ENCODE data around the gene SLC34A3.

Gene SLC34A3

GRCh38 chr9:137185921-137186320 lies 44.8 kb upstream of the SLC34A3 start:
- Histone ChIP-seq H3K36me3 (replicated peaks) (peaks cover 28% of the 10 kb centered on the region), H3K27me3 (replicated peaks) (no peaks in the 10 kb centered on the region), H3K4me3 (ENCODE audit: low read depth, low read length) (no peak overlapping the region), H3K27ac (no peak overlapping the region)
- no peak for DNase-seq
- no peak for TF ChIP-seq CTCF (IDR thresholded peaks at IDR 0.05; ENCODE audit: low read depth, low read length, missing control alignments)
- in situ Hi-C loops (cut with HindIII; ENCODE audit: low pct_ligation_motif_present, low sequenced_read_pairs), result no loop called here

- Histone ChIP-seq H3K27ac (no peak overlapping the region), H3K36me3 (replicated peaks) (peaks cover 26% of the 10 kb centered on the region), H3K4me3 (ENCODE audit: low read depth, low read length) (no peak overlapping the region), H3K27me3 (replicated peaks) (no peaks in the 10 kb centered on the region)
- DNase-seq, result no peak
- no peak for TF ChIP-seq CTCF (IDR thresholded peaks at IDR 0.05; ENCODE audit: low read depth, low read length, missing control alignments)
- in situ Hi-C loops (cut with HindIII; ENCODE audit: low pct_ligation_motif_present, low sequenced_read_pairs), result no loop called here
Measured at GRCh38 chr9:137186385-137186784, 44.3 kb upstream of the SLC34A3 start.

GRCh38 chr9:137187386-137187785 lies 43.3 kb upstream of the SLC34A3 start:
- no peak for DNase-seq
- no peak for TF ChIP-seq CTCF (IDR thresholded peaks at IDR 0.05; ENCODE audit: low read depth, low read length, missing control alignments)
- Histone ChIP-seq H3K36me3 (replicated peaks) (peaks cover 29% of the 10 kb centered on the region), H3K27me3 (replicated peaks) (no peaks in the 10 kb centered on the region), H3K4me3 (ENCODE audit: low read depth, low read length) (peak overlapping the region; percentile 86), H3K27ac (no peak overlapping the region)
- in situ Hi-C loops (cut with HindIII; ENCODE audit: low pct_ligation_motif_present, low sequenced_read_pairs), result no loop called here

DNA sequence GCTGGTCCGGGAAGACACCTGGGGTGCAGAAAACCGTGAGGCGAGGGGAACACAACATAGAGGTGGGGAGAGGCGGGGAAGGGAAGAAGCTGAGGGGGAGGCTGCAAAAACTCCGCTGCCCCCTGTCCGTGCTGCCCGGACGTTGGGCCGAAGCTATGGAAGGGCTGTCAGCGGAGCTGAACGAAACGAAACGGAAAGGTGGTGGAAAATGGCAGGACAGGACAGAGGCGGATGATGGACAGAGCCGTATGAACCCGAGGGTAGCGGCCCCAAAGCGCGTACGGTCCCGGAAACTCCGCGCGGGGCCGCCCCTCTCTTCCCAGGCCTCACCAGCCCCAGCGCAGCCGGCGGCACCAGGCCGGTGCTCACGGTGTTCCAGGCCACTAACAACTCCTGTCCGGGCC lies 42.6 kb upstream of the SLC34A3 start:
- DNase-seq, result no peak
- in situ Hi-C loops (cut with HindIII; ENCODE audit: low pct_ligation_motif_present, low sequenced_read_pairs), result no loop called here
- TF ChIP-seq CTCF (IDR thresholded peaks at IDR 0.05; ENCODE audit: low read depth, low read length, missing control alignments), result no peak
- no peaks in the 10 kb centered on the region for H3K27me3 ChIP-seq (replicated peaks)
- peak overlapping the region; percentile 98 for H3K27ac ChIP-seq
- peaks cover 22% of the 10 kb centered on the region for H3K36me3 ChIP-seq (replicated peaks)
- H3K4me3 ChIP-seq (ENCODE audit: low read depth, low read length), result peak overlapping the region; percentile 86

DNA sequence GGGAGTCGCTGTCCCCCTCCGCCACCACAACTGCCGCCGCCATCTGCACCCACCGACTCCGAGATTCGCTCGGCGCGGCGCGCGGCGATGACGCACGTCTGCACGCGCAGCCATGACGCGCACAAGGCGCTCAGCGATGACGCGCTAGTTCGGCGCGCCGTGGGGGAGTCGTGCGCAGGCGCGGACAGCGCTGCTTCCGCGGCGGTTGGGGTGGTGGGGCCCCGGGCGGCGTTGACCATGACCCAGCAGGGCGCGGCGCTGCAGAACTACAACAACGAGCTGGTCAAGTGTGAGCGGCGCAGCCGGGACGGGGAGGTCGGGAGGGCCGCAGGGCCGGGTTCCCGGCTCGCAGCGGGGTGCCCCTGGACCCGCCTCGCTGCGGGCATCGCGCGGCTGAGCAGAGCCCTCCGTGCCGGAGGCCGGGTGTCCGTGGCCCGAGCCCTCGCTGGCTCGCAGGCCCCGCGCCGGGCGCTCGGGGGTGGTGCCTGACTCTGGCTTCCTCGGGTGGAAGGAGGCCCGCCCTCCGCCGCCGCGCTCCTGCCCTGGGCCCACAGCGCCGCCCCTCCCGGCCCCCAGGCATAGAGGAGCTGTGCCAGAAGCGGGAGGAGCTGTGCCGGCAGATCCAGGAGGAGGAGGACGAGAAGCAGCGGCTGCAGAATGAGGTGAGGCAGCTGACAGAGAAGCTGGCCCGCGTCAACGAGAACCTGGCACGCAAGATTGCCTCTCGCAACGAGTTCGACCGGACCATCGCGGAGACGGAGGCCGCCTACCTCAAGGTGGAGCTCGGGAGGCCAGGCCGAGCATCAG lies 42.0 kb upstream of the SLC34A3 start, which contains the start of the genes ANAPC2 and SSNA1:
TSS of gene ANAPC2 (minus strand) at position 71 of the 807 bp plus-strand sequence. CDS start at position 43, 28 bp downstream.
TSS of gene SSNA1 (plus strand) at position 187 of the 807 bp plus-strand sequence. CDS start at position 238, 51 bp downstream.
- peak; percentile 77 for DNase-seq
- peak; percentile 71 for TF ChIP-seq CTCF (IDR thresholded peaks at IDR 0.05; ENCODE audit: low read depth, low read length, missing control alignments)
- H3K27ac ChIP-seq, result peak within 1 kb of the TSS; percentile 98
- in situ Hi-C loops (cut with HindIII; ENCODE audit: low pct_ligation_motif_present, low sequenced_read_pairs), result no loop called here
- H3K27me3 ChIP-seq (replicated peaks), result no peaks in the 10 kb centered on the region
- peak within 1 kb of the TSS; percentile 86 for H3K4me3 ChIP-seq (ENCODE audit: low read depth, low read length)
- peaks cover 16% of the 10 kb centered on the region for H3K36me3 ChIP-seq (replicated peaks)
